ENCODE measurements around the gene ZNF785.
"Not testable (repeated sequence)": the region's sequence is repeated elsewhere in the genome, so short reads cannot be mapped to it uniquely, and the experiment has no call there.

ZNF785 gene

DNA sequence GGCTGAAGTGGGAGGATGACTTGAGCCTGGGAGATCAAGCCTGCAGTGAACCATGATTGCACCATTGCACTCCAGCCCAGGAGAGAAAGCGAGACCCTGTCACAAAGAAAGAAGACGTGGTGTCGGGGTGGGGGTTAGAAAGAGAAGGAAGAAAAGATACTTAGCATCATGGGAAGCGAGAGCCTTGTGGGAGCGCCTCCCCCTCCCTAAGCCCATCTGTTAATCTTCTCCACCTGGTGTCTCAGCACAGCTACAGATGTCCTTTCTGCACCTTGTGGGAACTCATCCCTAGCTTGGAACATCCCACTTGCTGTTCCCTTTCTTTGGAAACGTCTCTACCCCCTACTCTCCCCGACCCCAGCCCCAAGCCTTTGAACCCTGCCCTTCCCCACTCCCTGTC is 20.0 kb downstream of the ZNF785 start:
- DNase-seq (ENCODE audit: low read depth) = no peak

GRCh38 chr16:30562021-30562420 is 23.5 kb downstream of the ZNF785 start:
- no peak for DNase-seq (ENCODE audit: low read depth)

DNA sequence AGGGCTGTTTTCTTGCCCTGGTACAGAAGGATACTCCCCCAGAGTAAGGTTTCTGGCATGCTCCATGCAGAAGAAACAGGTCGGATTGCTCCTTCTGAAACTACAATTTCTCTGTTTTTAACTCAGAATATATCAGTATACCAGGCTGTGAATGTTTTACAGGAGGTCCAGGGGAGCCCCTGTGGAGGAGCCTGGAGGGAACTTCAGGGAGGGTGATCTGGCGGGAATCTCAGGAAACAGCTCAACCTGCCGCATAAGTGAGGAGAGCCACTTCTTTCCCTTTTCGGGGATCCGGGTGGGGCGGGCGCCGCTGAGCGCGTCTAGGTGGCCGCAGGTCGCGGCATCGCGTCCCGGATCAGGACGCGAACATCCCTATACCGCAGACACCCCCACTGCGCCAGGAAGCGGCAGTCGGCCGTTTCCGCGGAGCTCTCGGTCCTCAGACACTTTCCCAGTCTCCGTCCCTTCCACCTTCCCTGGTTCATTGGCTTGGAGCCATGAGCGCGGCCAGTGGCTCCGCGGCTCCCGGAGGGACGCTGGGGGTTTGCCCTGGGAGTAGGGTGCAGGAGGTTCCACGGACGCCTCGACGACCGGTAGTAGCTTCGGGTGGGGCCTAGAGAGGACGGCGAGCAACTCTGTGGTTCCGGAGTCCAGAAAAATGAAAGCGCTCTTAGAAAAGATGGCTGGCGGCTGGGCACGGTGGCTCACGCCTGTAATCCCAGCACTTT is 24.2 kb downstream of the ZNF785 start:
- DNase-seq (ENCODE audit: low read depth) = no peak

GRCh38 chr16:30559690-30560089 is 25.8 kb downstream of the ZNF785 start:
- DNase-seq (ENCODE audit: low read depth) = no peak

DNA sequence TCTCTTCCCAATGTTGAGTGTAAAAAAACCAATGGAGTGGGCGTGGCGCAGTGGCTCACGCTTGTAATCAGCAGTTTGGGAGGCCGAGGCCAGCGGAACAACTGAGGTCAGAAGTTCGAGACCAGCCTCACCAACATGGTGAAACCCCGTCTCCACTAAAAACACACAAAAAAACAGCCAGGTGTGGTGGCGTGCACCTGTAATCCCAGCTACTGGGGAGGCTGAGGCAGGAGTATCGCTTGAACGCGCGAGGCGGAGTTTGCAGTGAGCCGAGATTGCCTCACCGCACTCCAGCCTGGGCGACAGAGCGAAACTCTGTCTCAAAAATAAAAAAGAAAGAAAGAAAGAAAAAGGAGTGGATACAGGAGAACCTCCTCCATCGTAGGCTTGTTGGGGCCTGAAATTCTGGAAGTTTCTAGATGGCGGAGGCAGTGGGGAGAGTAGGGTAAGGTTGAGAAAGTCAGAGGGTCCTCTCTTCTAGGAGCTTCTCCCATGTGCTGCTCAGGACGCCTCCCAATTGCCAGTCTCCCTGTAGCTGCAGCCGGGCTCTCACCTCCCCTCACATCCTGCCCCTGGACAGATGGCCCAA is 26.6 kb downstream of the ZNF785 start:
- DNase-seq (ENCODE audit: low read depth) = no peak

DNA sequence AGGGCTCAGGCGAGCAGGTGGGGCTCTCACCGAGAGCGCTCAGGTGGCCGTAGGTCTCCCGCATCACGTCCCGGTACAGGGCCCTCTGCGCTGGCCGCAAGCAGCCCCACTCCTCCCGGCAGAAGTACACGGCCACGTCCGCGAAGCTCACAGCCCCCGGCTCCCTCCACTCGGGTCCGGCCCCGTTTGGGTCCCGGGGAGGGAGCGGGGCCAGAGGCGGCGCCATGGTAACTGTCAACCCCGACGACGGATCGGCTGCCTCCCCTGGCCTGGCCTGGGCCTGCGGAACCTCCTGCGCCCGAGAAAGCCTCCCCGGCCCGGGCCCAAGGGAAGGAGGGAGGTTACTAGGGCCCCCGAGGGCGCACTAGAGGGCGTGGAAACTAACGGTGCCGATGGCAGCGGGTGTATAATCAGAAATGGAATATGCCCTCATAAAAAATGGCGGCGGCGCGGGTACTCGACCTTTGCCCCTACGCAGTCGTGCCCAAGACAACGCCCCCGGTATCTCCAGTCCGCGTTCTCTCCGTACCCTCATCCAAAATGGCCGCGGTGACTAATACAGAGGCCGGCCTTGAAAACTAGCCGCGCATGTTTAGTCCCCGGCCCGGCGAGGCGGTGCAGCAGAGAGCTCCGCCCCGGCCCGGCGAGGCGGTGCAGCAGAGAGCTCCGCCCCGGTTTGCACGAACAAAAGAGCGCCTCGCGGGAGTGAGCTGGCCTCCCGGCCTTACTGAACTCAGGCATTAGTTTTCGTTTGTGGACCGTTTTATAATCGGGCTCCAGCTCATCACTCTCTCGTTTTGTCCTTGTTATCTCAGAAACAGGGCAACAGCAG is 27.3 kb downstream of the ZNF785 start, which contains the start of gene ZNF764:
Gene ZNF764, minus strand, starts transcription at position 418 of the 832 bp plus-strand sequence. Its CDS starts 192 bp downstream, at position 226.
- DNase-seq (ENCODE audit: low read depth) = peak; percentile 88

- DNase-seq (ENCODE audit: low read depth) = no peak
Measured at GRCh38 chr16:30557707-30557956, 27.9 kb downstream of the ZNF785 start.

- DNase-seq (ENCODE audit: low read depth) = no peak
Measured at GRCh38 chr16:30556125-30556473, 29.4 kb downstream of the ZNF785 start.

GRCh38 chr16:30555315-30556124 is 30.0 kb downstream of the ZNF785 start:
- DNase-seq (ENCODE audit: low read depth) = no peak

DNA sequence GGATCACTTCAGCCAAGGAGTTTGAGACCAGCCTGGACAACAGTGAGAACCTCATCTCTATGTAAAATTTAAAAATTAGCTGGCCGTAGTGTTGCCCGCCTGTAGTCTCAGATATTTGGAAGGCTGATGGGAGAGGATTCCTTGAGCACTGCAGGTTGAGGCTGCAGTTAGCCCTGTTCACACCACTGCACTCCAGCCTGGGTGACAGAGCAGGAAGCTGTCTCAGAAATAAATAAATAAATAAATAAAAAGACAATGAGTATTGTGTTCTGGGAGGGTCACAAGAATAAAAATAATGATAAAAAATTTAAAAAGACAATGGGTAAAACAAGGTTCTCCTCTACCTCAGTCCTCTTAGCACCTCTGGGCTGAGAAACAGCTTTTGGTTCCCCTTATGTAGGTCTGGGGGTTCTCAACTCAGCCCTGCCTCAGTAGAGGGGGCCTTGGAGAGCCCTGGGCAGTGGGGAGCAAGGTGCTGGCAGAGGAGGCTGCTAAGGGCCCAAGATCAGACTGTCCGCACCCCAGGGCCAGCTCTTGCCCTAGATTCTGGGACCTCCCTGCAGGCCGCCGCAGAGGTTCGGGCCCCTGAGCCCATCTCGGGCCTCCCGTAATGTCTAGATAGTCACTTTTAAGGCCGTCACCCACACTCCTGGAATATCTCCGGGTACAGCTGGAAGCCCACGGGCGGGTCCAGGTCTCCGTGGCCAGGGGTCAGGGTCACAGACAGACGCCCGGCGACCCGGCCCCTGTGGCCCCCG is 30.8 kb downstream of the ZNF785 start:
- no peak for DNase-seq (ENCODE audit: low read depth)

GRCh38 chr16:30553393-30553899 is 32.1 kb downstream of the ZNF785 start:
- no peak for DNase-seq (ENCODE audit: low read depth)

DNA sequence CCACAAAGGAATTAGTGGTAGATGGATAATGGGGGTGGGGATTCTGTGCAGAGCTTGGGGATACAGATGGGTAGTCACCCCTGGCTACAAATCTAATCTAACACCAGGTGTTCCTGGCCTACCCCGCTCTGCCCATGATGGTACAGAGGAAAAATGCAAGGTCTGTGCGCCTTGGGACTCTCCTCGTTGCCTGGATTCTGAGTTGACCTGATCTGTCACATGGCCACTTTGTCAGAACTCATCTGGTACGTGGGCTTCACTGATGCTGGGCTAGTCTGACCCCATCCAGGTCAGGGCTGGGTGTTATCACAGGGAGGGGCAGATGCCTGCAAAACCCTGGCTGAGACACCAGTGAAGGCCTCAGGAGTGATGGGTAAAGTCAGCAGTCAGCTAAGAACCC is 32.5 kb downstream of the ZNF785 start:
- no peak for DNase-seq (ENCODE audit: low read depth)

DNA sequence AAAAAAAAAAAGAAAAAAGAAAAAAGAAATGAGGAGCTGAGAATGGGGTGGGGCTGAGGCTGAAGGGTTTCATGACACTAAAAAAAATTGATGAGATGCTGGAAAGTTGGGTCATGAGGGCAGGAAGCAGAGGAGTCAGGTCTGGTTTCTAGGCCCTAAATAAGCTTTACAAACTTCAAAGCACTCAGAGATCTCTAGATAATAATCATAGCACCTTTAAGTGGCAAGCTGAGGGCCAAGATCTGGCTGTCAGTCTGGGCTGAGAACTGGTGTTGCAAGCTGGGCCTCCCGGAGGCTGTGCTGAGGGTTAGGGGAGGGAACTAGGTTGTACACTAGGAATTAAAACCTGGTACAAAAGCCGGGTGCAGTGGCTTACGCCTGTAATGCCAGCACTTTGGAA is 33.7 kb downstream of the ZNF785 start:
- DNase-seq (ENCODE audit: low read depth) = no peak

DNA sequence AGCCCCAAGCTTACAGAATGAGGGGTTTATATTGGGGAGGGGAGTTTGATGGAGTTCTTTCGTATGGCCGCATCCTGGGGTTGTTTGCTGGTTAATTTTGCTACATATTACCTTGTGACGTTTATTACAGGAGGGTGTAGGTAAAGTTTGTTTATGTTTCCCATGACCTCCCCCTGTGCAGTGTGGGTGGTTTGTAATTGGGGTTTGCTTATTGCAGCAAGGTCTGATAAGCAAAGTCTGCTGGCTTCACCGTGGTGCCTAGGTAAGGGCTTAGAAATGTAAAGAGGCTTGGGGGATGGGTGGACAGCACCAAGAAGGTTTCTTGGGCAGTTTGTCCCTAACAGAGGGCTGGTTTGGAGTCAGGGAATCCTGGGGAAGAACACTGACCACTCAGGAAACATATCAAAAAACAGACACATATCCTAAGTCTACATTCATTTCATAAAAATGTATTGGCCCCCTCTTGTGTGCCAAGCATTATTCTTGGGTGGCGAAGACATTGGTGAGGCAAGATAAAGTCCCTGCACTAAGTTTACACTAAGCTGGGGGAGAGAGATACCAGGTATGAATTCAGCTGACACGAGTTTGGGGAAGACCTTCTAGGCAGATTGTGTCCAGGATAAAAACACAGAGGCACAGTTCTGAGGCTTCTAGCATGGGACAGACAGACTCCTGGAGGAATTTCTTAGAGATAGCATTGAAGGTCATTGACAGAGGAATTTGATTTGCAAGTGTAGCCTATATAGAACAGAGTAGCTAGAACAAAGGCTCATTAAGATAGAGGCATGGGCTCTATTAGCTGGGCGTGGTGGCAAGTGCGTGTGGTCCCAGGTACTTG is 36.9 kb downstream of the ZNF785 start:
- no peak for DNase-seq (ENCODE audit: low read depth)

- no peak for DNase-seq (ENCODE audit: low read depth)
Measured at GRCh38 chr16:30546115-30546514, 39.4 kb downstream of the ZNF785 start.

GRCh38 chr16:30543067-30543466 is 42.4 kb downstream of the ZNF785 start:
- DNase-seq (ENCODE audit: low read depth) = no peak

DNA sequence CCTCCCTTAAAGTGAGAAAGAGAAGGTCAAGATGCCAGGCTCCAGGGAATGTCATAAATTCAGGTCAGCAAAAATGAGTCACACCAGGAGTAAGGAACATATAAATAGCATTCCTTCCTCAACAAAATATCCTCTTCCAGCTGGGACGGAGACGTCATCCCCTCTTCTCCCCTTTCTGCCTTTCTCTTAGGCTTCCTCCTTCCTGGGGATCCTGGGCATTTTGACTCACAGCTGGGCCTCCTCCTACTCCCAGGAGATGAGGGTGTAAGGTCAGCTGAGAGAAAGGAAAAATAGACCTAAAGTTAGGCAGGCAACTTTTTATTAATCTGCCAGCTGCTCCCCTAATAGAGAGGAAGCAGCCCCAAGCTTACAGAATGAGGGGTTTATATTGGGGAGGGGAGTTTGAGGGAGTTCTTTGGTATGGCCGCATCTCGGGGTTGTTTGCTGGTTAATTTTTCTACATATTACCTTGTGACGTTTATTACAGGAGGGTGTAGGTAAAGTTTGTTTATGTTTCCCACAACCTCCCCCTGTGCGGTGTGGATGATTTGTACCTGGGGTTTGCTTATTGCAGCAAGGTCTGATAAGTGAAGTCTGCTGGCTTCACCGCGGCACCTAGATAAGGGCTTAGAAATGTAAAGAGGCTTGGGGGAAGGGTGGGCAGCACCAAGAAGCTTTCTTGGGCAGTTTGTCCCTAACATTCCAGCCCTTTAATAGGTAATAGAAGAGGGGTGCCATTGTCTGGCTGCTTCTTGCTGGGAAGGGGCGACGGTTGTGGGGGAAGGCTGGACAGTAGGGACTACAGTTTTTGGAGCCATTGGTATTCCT is 43.8 kb downstream of the ZNF785 start:
- DNase-seq (ENCODE audit: low read depth) = no peak

DNA sequence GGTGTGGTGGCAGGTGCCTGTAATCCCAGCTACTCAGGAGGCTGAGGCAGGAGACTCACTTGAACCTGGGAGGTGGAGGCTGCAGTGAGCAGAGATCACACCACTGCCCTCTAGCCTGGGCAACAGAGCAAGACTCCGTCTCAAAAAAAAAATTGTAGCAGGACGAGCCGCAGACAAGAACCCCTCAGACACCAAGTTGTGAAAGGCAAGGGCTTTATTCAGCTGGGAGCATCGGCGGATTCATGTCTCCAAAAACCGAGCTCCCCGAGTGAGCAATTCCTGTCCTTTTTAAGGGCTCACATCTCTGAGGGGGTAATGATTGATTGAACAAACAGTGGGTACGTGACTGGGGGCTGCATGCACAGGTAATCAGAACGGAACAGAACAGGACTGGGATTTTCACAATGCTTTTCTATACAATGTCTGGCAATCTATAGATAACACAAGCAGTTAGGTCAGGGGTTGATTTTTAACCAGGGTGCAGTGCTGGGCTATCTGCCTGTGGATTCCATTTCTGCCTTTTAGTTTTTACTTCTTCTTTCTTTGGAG is 44.5 kb downstream of the ZNF785 start:
- not testable (repeated sequence) for DNase-seq (ENCODE audit: low read depth)

GRCh38 chr16:30539986-30540526 is 45.4 kb downstream of the ZNF785 start:
- not testable (repeated sequence) for DNase-seq (ENCODE audit: low read depth)
